WTC11 (cell line): Measurements from ENCODE around the gene SH3BP2. TPM values are rescaled to one million over a fixed set of nuclear protein-coding genes. Genes with fewer than 3 reads are reported as not detected.

ENCODE experiments used
- ATAC-seq: fragments of 200-7000 bp; cut with Tn5 transposase; 2 replicates; pipeline ENCODE4 v1.10.0; 2021; ENCODE audit warnings: mild to moderate bottlenecking, moderate library complexity
- CTCF ChIA-PET: fragments of 300-600 bp; sonication (Branson Sonifier 250); formaldehyde crosslinking; loops from one replicate; lab custom pipeline; 2021; ENCODE audit warnings: antibody characterized with exemption; lab: Charles Lee
- POLR2A ChIA-PET: fragments of 350-600 bp; sonication (Branson Sonifier 250); formaldehyde crosslinking; loops from one replicate; lab custom pipeline; 2021; ENCODE audit warnings: antibody characterized with exemption; lab: Charles Lee
- DNase-seq: peaks from one replicate; pipeline ENCODE4 v3.0.0; 2021; ENCODE audit warnings: low spot score
- H3K27ac Mint-ChIP-seq: 2 replicates; pipeline ENCODE4 v1.8.0; 2021; ENCODE audit warnings: mixed read lengths
- H3K27me3 Mint-ChIP-seq: 2 replicates; pipeline ENCODE4 v1.8.0; 2021; ENCODE audit warnings: low read depth, mild to moderate bottlenecking, moderate library complexity, mixed read lengths
- H3K36me3 Mint-ChIP-seq: 2 replicates; pipeline ENCODE4 v1.8.0; 2021; ENCODE audit warnings: mixed read lengths
- H3K4me1 Mint-ChIP-seq: 2 replicates; pipeline ENCODE4 v1.8.0; 2022; ENCODE audit warnings: mixed read lengths
- H3K4me3 Mint-ChIP-seq: 2 replicates; pipeline ENCODE4 v1.8.0; 2021; ENCODE audit warnings: mild to moderate bottlenecking, moderate library complexity, mixed read lengths
- H3K9me3 Mint-ChIP-seq: 2 replicates; pipeline ENCODE4 v1.8.0; 2021; ENCODE audit warnings: mixed read lengths
- ATF1 ChIP-seq: sonication (generic); formaldehyde crosslinking; IDR thresholded peaks from 2 replicates; pipeline ENCODE4 v1.8.1; 2023; ENCODE audit warnings: mild to moderate bottlenecking, moderate library complexity, missing genetic modification reagents
- CBFB ChIP-seq: sonication (generic); formaldehyde crosslinking; IDR thresholded peaks from 2 replicates; pipeline ENCODE4 v1.8.1; 2022; ENCODE audit warnings: mild to moderate bottlenecking, low read depth, missing genetic modification reagents
- ETV6 ChIP-seq: sonication (generic); formaldehyde crosslinking; IDR thresholded peaks from 2 replicates; pipeline ENCODE4 v1.8.1; 2022; ENCODE audit warnings: mild to moderate bottlenecking, missing genetic modification reagents
- FOXP1 ChIP-seq: sonication (generic); formaldehyde crosslinking; IDR thresholded peaks from 2 replicates; pipeline ENCODE4 v1.8.0; 2022; ENCODE audit warnings: missing genetic modification reagents, mild to moderate bottlenecking, moderate library complexity, borderline replicate concordance
- GABPB1 ChIP-seq: sonication (generic); formaldehyde crosslinking; IDR thresholded peaks from 2 replicates; pipeline ENCODE4 v1.8.1; 2023; ENCODE audit warnings: mild to moderate bottlenecking, missing genetic modification reagents
- HMGA2 ChIP-seq: fragments of 250-450 bp; sonication (Bioruptor Pico); IDR thresholded peaks from 2 replicates; pipeline ENCODE4 v1.4.0; 2021; ENCODE audit warnings: mild to moderate bottlenecking, moderate library complexity
- NFE2L1 ChIP-seq: sonication (generic); formaldehyde crosslinking; IDR thresholded peaks from 2 replicates; pipeline ENCODE4 v1.8.1; 2023; ENCODE audit warnings: missing genetic modification reagents
- NR1H2 ChIP-seq: sonication (generic); formaldehyde crosslinking; IDR thresholded peaks from 2 replicates; pipeline ENCODE4 v1.9.0; 2021; ENCODE audit warnings: mild to moderate bottlenecking, moderate library complexity, missing genetic modification reagents
- RORB ChIP-seq: fragments of 250-450 bp; sonication (Bioruptor Pico); IDR thresholded peaks from 2 replicates; pipeline ENCODE4 v1.9.0; 2021; ENCODE audit warnings: mild to moderate bottlenecking
- ZNF121 ChIP-seq: sonication (generic); formaldehyde crosslinking; IDR thresholded peaks from 2 replicates; pipeline ENCODE4 v1.8.0; 2023; ENCODE audit warnings: missing genetic modification reagents
- ZNF219 ChIP-seq: sonication (generic); formaldehyde crosslinking; IDR thresholded peaks from 2 replicates; pipeline ENCODE4 v1.8.0; 2023; ENCODE audit warnings: missing genetic modification reagents, mild to moderate bottlenecking, borderline replicate concordance
- ZNF281 ChIP-seq: sonication (generic); formaldehyde crosslinking; IDR thresholded peaks from 2 replicates; pipeline ENCODE4 v1.8.0; 2023; ENCODE audit warnings: mild to moderate bottlenecking, missing genetic modification reagents
- ZNF423 ChIP-seq: fragments of 250-450 bp; sonication (Bioruptor Pico); IDR thresholded peaks from 2 replicates; pipeline ENCODE4 v2.1.2; 2022; ENCODE audit warnings: mild to moderate bottlenecking, moderate library complexity
- ZNF671 ChIP-seq: fragments of 250-450 bp; sonication (Bioruptor Pico); IDR thresholded peaks from 2 replicates; pipeline ENCODE4 v1.8.0; 2021; ENCODE audit warnings: mild to moderate bottlenecking
- total RNA-seq: library from RNA; stranded (reverse); gene quantifications from 3 replicates; pipeline ENCODE4 v1.2.3, GENCODE V29; 2021
- TF ChIP-seq, protein P1 (sequence below): sonication (generic); formaldehyde crosslinking; IDR thresholded peaks from 2 replicates; pipeline ENCODE4 v1.8.0; 2022; ENCODE audit warnings: mild to moderate bottlenecking, missing genetic modification reagents
- TF ChIP-seq, protein P2 (sequence below): fragments of 250-450 bp; sonication (Bioruptor Pico); IDR thresholded peaks from 2 replicates; pipeline ENCODE4 v1.8.0; 2021; ENCODE audit warnings: mild to moderate bottlenecking
- TF ChIP-seq, protein P3 (sequence below): sonication (generic); formaldehyde crosslinking; IDR thresholded peaks from 2 replicates; pipeline ENCODE4 v1.8.1; 2022; ENCODE audit warnings: low read depth, mild to moderate bottlenecking, moderate library complexity, missing genetic modification reagents, borderline replicate concordance
- TF ChIP-seq, protein P4 (sequence below): sonication (generic); formaldehyde crosslinking; IDR thresholded peaks from 2 replicates; pipeline ENCODE4 v1.8.0; 2022; ENCODE audit warnings: mild to moderate bottlenecking, missing genetic modification reagents
- TF ChIP-seq, protein P5 (sequence below): sonication (generic); formaldehyde crosslinking; IDR thresholded peaks from 2 replicates; pipeline ENCODE4 v1.8.0; 2022; ENCODE audit warnings: mild to moderate bottlenecking, missing genetic modification reagents
- TF ChIP-seq, protein P6 (sequence below): sonication (generic); formaldehyde crosslinking; IDR thresholded peaks from 2 replicates; pipeline ENCODE4 v1.8.0; 2023; ENCODE audit warnings: missing genetic modification reagents, mild to moderate bottlenecking, borderline replicate concordance

SH3BP2 gene
- total RNA-seq, 1 experiment from 2014 or later = 49.1 TPM

GRCh38 chr4:2761035-2761923 is 31.6 kb upstream of the SH3BP2 start:
- H3K9me3 Mint-ChIP-seq = peaks cover 12% of the 10 kb centered on the region
- CTCF ChIA-PET = interaction anchor here (1.1 kb wide), 2 partner anchors 149 to 188 kb away, joined by 3 read pairs; no protein-coding TSS in a partner anchor
- no peak overlapping the region for H3K27ac Mint-ChIP-seq
- no peak overlapping the region for H3K4me3 Mint-ChIP-seq
- peaks cover 6% of the 10 kb centered on the region; the same call in 1 of the 2 replicates for H3K27me3 Mint-ChIP-seq
- POLR2A ChIA-PET = no interaction called here
- no peak for ATAC-seq
- H3K4me1 Mint-ChIP-seq = peaks cover 21% of the 10 kb centered on the region
- TF ChIP-seq ZNF671 (CRISPR knock-in tag) (no peak), ZNF281 (no peak), FOXP1 (CRISPR knock-in tag) (0 out of 2 replicates have a peak, but pooled peaks have one; percentile 20), GABPB1 (CRISPR knock-in tag) (peak; percentile 8; the same call in 1 of the 2 replicates)
- TF ChIP-seq, all 79 proteins: peak for 2
- no peak for DNase-seq
- no peaks in the 10 kb centered on the region for H3K36me3 Mint-ChIP-seq

- no peak for DNase-seq
- H3K36me3 Mint-ChIP-seq = no peaks in the 10 kb centered on the region
- H3K4me3 Mint-ChIP-seq = no peak overlapping the region
- no peak overlapping the region for H3K27ac Mint-ChIP-seq
- H3K4me1 Mint-ChIP-seq = peaks cover 16% of the 10 kb centered on the region
- no peak for ATAC-seq
- peaks cover 6% of the 10 kb centered on the region; the same call in 1 of the 2 replicates for H3K27me3 Mint-ChIP-seq
- H3K9me3 Mint-ChIP-seq = peaks cover 20% of the 10 kb centered on the region
- CTCF ChIA-PET = interaction anchor here (1.9 to 2.9 kb wide), 2 partner anchors 39 to 57 kb away, joined by 10 to 17 read pairs; no protein-coding TSS in a partner anchor
- POLR2A ChIA-PET = no interaction called here
- TF ChIP-seq ETV6 = no peak
- TF ChIP-seq ZNF121 (CRISPR knock-in tag) = no peak
- TF ChIP-seq, protein P1, sequence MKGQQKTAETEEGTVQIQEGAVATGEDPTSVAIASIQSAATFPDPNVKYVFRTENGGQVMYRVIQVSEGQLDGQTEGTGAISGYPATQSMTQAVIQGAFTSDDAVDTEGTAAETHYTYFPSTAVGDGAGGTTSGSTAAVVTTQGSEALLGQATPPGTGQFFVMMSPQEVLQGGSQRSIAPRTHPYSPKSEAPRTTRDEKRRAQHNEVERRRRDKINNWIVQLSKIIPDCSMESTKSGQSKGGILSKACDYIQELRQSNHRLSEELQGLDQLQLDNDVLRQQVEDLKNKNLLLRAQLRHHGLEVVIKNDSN (CRISPR knock-in tag) = no peak
- TF ChIP-seq ATF1 (CRISPR knock-in tag) = no peak
- no peak for TF ChIP-seq NFE2L1
- no peak for TF ChIP-seq ZNF219 (CRISPR knock-in tag)
- no peak for TF ChIP-seq HMGA2 (CRISPR knock-in tag)
- TF ChIP-seq, protein P2, sequence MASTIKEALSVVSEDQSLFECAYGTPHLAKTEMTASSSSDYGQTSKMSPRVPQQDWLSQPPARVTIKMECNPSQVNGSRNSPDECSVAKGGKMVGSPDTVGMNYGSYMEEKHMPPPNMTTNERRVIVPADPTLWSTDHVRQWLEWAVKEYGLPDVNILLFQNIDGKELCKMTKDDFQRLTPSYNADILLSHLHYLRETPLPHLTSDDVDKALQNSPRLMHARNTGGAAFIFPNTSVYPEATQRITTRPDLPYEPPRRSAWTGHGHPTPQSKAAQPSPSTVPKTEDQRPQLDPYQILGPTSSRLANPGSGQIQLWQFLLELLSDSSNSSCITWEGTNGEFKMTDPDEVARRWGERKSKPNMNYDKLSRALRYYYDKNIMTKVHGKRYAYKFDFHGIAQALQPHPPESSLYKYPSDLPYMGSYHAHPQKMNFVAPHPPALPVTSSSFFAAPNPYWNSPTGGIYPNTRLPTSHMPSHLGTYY (CRISPR knock-in tag) = no peak
- TF ChIP-seq, protein P3, sequence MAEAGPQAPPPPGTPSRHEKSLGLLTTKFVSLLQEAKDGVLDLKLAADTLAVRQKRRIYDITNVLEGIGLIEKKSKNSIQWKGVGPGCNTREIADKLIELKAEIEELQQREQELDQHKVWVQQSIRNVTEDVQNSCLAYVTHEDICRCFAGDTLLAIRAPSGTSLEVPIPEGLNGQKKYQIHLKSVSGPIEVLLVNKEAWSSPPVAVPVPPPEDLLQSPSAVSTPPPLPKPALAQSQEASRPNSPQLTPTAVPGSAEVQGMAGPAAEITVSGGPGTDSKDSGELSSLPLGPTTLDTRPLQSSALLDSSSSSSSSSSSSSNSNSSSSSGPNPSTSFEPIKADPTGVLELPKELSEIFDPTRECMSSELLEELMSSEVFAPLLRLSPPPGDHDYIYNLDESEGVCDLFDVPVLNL (CRISPR knock-in tag) = no peak
- TF ChIP-seq CBFB (CRISPR knock-in tag) = no peak
- no peak for TF ChIP-seq ZNF423
- no peak for TF ChIP-seq NR1H2 (CRISPR knock-in tag)
- TF ChIP-seq, protein P4, sequence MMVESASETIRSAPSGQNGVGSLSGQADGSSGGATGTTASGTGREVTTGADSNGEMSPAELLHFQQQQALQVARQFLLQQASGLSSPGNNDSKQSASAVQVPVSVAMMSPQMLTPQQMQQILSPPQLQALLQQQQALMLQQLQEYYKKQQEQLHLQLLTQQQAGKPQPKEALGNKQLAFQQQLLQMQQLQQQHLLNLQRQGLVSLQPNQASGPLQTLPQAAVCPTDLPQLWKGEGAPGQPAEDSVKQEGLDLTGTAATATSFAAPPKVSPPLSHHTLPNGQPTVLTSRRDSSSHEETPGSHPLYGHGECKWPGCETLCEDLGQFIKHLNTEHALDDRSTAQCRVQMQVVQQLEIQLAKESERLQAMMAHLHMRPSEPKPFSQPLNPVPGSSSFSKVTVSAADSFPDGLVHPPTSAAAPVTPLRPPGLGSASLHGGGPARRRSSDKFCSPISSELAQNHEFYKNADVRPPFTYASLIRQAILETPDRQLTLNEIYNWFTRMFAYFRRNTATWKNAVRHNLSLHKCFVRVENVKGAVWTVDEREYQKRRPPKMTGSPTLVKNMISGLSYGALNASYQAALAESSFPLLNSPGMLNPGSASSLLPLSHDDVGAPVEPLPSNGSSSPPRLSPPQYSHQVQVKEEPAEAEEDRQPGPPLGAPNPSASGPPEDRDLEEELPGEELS (CRISPR knock-in tag) = no peak
- no peak for TF ChIP-seq RORB
- TF ChIP-seq, protein P5, sequence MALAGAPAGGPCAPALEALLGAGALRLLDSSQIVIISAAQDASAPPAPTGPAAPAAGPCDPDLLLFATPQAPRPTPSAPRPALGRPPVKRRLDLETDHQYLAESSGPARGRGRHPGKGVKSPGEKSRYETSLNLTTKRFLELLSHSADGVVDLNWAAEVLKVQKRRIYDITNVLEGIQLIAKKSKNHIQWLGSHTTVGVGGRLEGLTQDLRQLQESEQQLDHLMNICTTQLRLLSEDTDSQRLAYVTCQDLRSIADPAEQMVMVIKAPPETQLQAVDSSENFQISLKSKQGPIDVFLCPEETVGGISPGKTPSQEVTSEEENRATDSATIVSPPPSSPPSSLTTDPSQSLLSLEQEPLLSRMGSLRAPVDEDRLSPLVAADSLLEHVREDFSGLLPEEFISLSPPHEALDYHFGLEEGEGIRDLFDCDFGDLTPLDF (CRISPR knock-in tag) = no peak
- TF ChIP-seq, protein P6, sequence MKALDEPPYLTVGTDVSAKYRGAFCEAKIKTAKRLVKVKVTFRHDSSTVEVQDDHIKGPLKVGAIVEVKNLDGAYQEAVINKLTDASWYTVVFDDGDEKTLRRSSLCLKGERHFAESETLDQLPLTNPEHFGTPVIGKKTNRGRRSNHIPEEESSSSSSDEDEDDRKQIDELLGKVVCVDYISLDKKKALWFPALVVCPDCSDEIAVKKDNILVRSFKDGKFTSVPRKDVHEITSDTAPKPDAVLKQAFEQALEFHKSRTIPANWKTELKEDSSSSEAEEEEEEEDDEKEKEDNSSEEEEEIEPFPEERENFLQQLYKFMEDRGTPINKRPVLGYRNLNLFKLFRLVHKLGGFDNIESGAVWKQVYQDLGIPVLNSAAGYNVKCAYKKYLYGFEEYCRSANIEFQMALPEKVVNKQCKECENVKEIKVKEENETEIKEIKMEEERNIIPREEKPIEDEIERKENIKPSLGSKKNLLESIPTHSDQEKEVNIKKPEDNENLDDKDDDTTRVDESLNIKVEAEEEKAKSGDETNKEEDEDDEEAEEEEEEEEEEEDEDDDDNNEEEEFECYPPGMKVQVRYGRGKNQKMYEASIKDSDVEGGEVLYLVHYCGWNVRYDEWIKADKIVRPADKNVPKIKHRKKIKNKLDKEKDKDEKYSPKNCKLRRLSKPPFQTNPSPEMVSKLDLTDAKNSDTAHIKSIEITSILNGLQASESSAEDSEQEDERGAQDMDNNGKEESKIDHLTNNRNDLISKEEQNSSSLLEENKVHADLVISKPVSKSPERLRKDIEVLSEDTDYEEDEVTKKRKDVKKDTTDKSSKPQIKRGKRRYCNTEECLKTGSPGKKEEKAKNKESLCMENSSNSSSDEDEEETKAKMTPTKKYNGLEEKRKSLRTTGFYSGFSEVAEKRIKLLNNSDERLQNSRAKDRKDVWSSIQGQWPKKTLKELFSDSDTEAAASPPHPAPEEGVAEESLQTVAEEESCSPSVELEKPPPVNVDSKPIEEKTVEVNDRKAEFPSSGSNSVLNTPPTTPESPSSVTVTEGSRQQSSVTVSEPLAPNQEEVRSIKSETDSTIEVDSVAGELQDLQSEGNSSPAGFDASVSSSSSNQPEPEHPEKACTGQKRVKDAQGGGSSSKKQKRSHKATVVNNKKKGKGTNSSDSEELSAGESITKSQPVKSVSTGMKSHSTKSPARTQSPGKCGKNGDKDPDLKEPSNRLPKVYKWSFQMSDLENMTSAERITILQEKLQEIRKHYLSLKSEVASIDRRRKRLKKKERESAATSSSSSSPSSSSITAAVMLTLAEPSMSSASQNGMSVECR (CRISPR knock-in tag) = no peak
Measured at GRCh38 chr4:2762048-2762447, 30.8 kb upstream of the SH3BP2 start.
